ENCODE results near the gene SLC16A3.

DNA sequence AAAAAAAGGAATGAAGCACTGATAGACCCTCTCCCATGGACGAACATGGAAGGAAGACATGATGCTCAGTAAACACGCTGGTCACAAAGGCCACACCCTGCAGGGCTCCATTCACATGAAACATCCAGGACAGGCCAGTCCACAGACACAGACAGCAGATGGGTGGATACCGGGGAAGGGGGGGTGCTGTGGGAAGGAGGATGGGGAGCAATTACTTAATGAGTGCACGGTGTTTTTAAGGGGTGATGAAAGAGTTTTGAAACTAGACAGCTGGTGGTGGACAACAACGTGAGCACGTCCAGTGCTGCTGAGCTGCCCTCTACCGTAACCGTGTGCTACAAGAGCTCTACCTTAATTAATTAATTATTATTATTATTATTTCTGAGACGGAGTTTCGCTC is 6.0 kb upstream of the SLC16A3 start:
- TF ChIP-seq POLR2A (IDR thresholded peaks at IDR 0.05; ENCODE audit: low read depth, low read length) (no peak), MYC (IDR thresholded peaks at IDR 0.05; ENCODE audit: low read depth, low read length) (no peak), POLR2AphosphoS5 (IDR thresholded peaks at IDR 0.05; ENCODE audit: insufficient read depth, low read depth, low read length) (no peak), GATA2 (IDR thresholded peaks at IDR 0.05; ENCODE audit: insufficient read depth, insufficient read length, low read depth, low read length) (no peak)
- TF ChIP-seq, protein P1, sequence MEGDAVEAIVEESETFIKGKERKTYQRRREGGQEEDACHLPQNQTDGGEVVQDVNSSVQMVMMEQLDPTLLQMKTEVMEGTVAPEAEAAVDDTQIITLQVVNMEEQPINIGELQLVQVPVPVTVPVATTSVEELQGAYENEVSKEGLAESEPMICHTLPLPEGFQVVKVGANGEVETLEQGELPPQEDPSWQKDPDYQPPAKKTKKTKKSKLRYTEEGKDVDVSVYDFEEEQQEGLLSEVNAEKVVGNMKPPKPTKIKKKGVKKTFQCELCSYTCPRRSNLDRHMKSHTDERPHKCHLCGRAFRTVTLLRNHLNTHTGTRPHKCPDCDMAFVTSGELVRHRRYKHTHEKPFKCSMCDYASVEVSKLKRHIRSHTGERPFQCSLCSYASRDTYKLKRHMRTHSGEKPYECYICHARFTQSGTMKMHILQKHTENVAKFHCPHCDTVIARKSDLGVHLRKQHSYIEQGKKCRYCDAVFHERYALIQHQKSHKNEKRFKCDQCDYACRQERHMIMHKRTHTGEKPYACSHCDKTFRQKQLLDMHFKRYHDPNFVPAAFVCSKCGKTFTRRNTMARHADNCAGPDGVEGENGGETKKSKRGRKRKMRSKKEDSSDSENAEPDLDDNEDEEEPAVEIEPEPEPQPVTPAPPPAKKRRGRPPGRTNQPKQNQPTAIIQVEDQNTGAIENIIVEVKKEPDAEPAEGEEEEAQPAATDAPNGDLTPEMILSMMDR (IDR thresholded peaks at IDR 0.05; ENCODE audit: extremely low read depth in 1 of 2, insufficient read depth in 1 of 2, low read depth in 1 of 2, low read length in 2 of 2): no peak
